HEK293 (cell line): Measurements from ENCODE around the gene YARS2.

ENCODE experiments used
- CTCF ChIA-PET: fragments of 350-600 bp; formaldehyde crosslinking; extraction: SDS; loops from one replicate; lab custom pipeline; 2021; ENCODE audit warnings: antibody characterized with exemption; lab: Yijun Ruan, JAX
- POLR2A ChIA-PET: fragments of 300-600 bp; formaldehyde crosslinking; extraction: SDS; loops from one replicate; lab custom pipeline; 2020; ENCODE audit warnings: antibody characterized with exemption, inconsistent platforms; lab: Yijun Ruan, JAX
- H3K27ac ChIP-seq: fragments of 200-500 bp; sonication (Bioruptor generic); 2 replicates; pipeline ENCODE4 v1.5.1; 2014; ENCODE audit warnings: low read depth, low read length, control low read depth, inconsistent platforms; ENCODE audit errors: extremely low read depth
- H3K36me3 ChIP-seq, 2 experiments: fragments of 200-500 bp in 1 of 2; sonication (Bioruptor generic) in 1 of 2; 1 replicate in 1 of 2; 2 replicates in 1 of 2; pipeline ENCODE4 v1.5.1; 2014 to 2017; ENCODE audit warnings: inconsistent platforms in 2 of 2, low read length in 2 of 2; ENCODE audit not compliant: control insufficient read depth in 2 of 2, insufficient read depth in 1 of 2
- H3K4me1 ChIP-seq: fragments of 200-500 bp; sonication (Bioruptor generic); 2 replicates; pipeline ENCODE4 v1.5.1; 2014; ENCODE audit warnings: mild to moderate bottlenecking, low read length, inconsistent platforms; ENCODE audit not compliant: control insufficient read depth, insufficient read depth
- H3K4me3 ChIP-seq: 2 replicates; pipeline ENCODE4 v1.5.1; 2011; ENCODE audit warnings: low read depth, mild to moderate bottlenecking, control low read depth, low read length, moderate library complexity
- H3K9me3 ChIP-seq: fragments of 200-500 bp; sonication (Bioruptor generic); 2 replicates; pipeline ENCODE4 v1.5.1; 2014; ENCODE audit warnings: low read depth, low read length, inconsistent platforms; ENCODE audit not compliant: control insufficient read depth, insufficient read depth
- BCL11B ChIP-seq: fragments of 450-650 bp; formaldehyde crosslinking; IDR thresholded peaks from 2 replicates; pipeline ENCODE4 v1.5.1; 2016; ENCODE audit warnings: low read depth, missing biosample characterization, missing genetic modification characterization
- GLIS2 ChIP-seq: fragments of 450-650 bp; formaldehyde crosslinking; IDR thresholded peaks from 2 replicates; pipeline ENCODE4 v1.5.1; 2016; ENCODE audit warnings: missing biosample characterization, missing genetic modification characterization
- OSR2 ChIP-seq: fragments of 450-650 bp; formaldehyde crosslinking; IDR thresholded peaks from 2 replicates; pipeline ENCODE4 v1.5.1; 2016; ENCODE audit warnings: missing biosample characterization, missing genetic modification characterization
- RBAK ChIP-seq: fragments of 450-650 bp; formaldehyde crosslinking; IDR thresholded peaks from 2 replicates; pipeline ENCODE4 v1.5.1; 2016; ENCODE audit warnings: missing biosample characterization, missing genetic modification characterization
- SCRT1 ChIP-seq: fragments of 450-650 bp; formaldehyde crosslinking; IDR thresholded peaks from 2 replicates; pipeline ENCODE4 v1.5.1; 2016; ENCODE audit warnings: missing biosample characterization, missing genetic modification characterization, borderline replicate concordance
- SP2 ChIP-seq: fragments of 450-650 bp; formaldehyde crosslinking; IDR thresholded peaks from 2 replicates; pipeline ENCODE4 v1.5.1; 2016; ENCODE audit warnings: missing biosample characterization, missing genetic modification characterization
- TCF7L2 ChIP-seq: IDR thresholded peaks from 2 replicates; pipeline ENCODE4 v1.6.1; 2011; ENCODE audit warnings: low read depth, mild to moderate bottlenecking, inconsistent platforms, low read length, moderate library complexity, borderline replicate concordance
- ZBTB17 ChIP-seq: fragments of 450-650 bp; formaldehyde crosslinking; IDR thresholded peaks from 2 replicates; pipeline ENCODE4 v1.5.1; 2016; ENCODE audit warnings: missing biosample characterization, missing genetic modification characterization
- ZBTB49 ChIP-seq: fragments of 450-650 bp; formaldehyde crosslinking; IDR thresholded peaks from 2 replicates; pipeline ENCODE4 v1.5.1; 2016; ENCODE audit warnings: missing biosample characterization, missing genetic modification characterization, low read depth
- ZNF133 ChIP-seq: fragments of 450-650 bp; formaldehyde crosslinking; IDR thresholded peaks from 2 replicates; pipeline ENCODE4 v1.5.1; 2016; ENCODE audit warnings: missing biosample characterization, missing genetic modification characterization
- ZNF157 ChIP-seq: fragments of 450-650 bp; formaldehyde crosslinking; IDR thresholded peaks from 2 replicates; pipeline ENCODE4 v1.5.1; 2016; ENCODE audit warnings: missing biosample characterization, missing genetic modification characterization
- ZNF16 ChIP-seq: fragments of 450-650 bp; formaldehyde crosslinking; IDR thresholded peaks from 2 replicates; pipeline ENCODE4 v1.5.1; 2016; ENCODE audit warnings: low read depth, missing biosample characterization, missing genetic modification characterization
- ZNF169 ChIP-seq: fragments of 450-650 bp; formaldehyde crosslinking; IDR thresholded peaks from 2 replicates; pipeline ENCODE4 v1.5.1; 2016; ENCODE audit warnings: missing biosample characterization, missing genetic modification characterization
- ZNF214 ChIP-seq: fragments of 450-650 bp; formaldehyde crosslinking; IDR thresholded peaks from 2 replicates; pipeline ENCODE4 v1.5.1; 2017; ENCODE audit warnings: missing biosample characterization, mild to moderate bottlenecking, missing genetic modification characterization, borderline replicate concordance
- ZNF221 ChIP-seq: fragments of 450-650 bp; formaldehyde crosslinking; IDR thresholded peaks from 2 replicates; pipeline ENCODE4 v1.5.1; 2017; ENCODE audit warnings: missing biosample characterization, missing genetic modification characterization, borderline replicate concordance
- ZNF366 ChIP-seq: fragments of 450-650 bp; formaldehyde crosslinking; conservative IDR thresholded peaks from 2 replicates; pipeline ENCODE4 v1.5.1; 2016; ENCODE audit warnings: missing biosample characterization, missing genetic modification characterization
- ZNF37A ChIP-seq: fragments of 450-650 bp; IDR thresholded peaks from 2 replicates; pipeline ENCODE4 v1.5.1; 2018; ENCODE audit warnings: missing biosample characterization, missing genetic modification characterization
- ZNF521 ChIP-seq: fragments of 450-650 bp; formaldehyde crosslinking; IDR thresholded peaks from 2 replicates; pipeline ENCODE4 v1.5.1; 2017; ENCODE audit warnings: missing biosample characterization, mild to moderate bottlenecking, missing genetic modification characterization
- ZNF610 ChIP-seq: fragments of 450-650 bp; formaldehyde crosslinking; IDR thresholded peaks from 2 replicates; pipeline ENCODE4 v1.5.1; 2016; ENCODE audit warnings: missing biosample characterization, missing genetic modification characterization, borderline replicate concordance
- ZNF645 ChIP-seq: fragments of 450-650 bp; formaldehyde crosslinking; IDR thresholded peaks from 2 replicates; pipeline ENCODE4; 2016; ENCODE audit warnings: missing biosample characterization, missing genetic modification characterization
- ZNF692 ChIP-seq: fragments of 450-650 bp; formaldehyde crosslinking; IDR thresholded peaks from 2 replicates; pipeline ENCODE4 v1.5.1; 2016; ENCODE audit warnings: missing biosample characterization, missing genetic modification characterization
- ZNF747 ChIP-seq: fragments of 450-650 bp; formaldehyde crosslinking; IDR thresholded peaks from 2 replicates; pipeline ENCODE4 v1.5.1; 2016; ENCODE audit warnings: missing biosample characterization, missing genetic modification characterization
- ZSCAN16 ChIP-seq: fragments of 450-650 bp; formaldehyde crosslinking; IDR thresholded peaks from 2 replicates; pipeline ENCODE4 v1.5.1; 2016; ENCODE audit warnings: missing biosample characterization, missing genetic modification characterization
- TF ChIP-seq, protein P1 (sequence below): fragments of 450-650 bp; formaldehyde crosslinking; IDR thresholded peaks from 2 replicates; pipeline ENCODE4 v1.5.1; 2016; ENCODE audit warnings: missing biosample characterization, missing genetic modification characterization
- TF ChIP-seq, protein P2 (sequence below): fragments of 450-650 bp; formaldehyde crosslinking; IDR thresholded peaks from 2 replicates; pipeline ENCODE4 v1.5.1; 2017; ENCODE audit warnings: missing biosample characterization, mild to moderate bottlenecking, missing genetic modification characterization, moderate library complexity

The YARS2 gene

GRCh38 chr12:32783029-32783428 is 27.3 kb upstream of the YARS2 start:
- H3K36me3 ChIP-seq: no peaks in the 10 kb centered on the region
- no peak overlapping the region for H3K27ac ChIP-seq
- no peaks in the 10 kb centered on the region for H3K9me3 ChIP-seq
- H3K4me1 ChIP-seq: no peaks in the 10 kb centered on the region
- H3K4me3 ChIP-seq: no peak overlapping the region
- ChIA-PET POLR2A (no interaction called here), CTCF (no interaction called here)
- TF ChIP-seq ZNF16 (tag by site-specific recombination) (no peak), ZNF645 (tag by site-specific recombination) (no peak), BCL11B (tag by site-specific recombination) (no peak), RBAK (tag by site-specific recombination) (no peak), ZNF214 (tag by site-specific recombination) (no peak), SCRT1 (tag by site-specific recombination) (no peak), ZNF37A (tag by site-specific recombination) (no peak), ZNF221 (tag by site-specific recombination) (no peak), ZNF521 (no peak), ZNF747 (tag by site-specific recombination) (no peak), ZBTB17 (tag by site-specific recombination) (no peak), ZBTB49 (no peak), ZNF610 (tag by site-specific recombination) (no peak), OSR2 (tag by site-specific recombination) (no peak), TCF7L2 (no peak)
- TF ChIP-seq, protein P1, sequence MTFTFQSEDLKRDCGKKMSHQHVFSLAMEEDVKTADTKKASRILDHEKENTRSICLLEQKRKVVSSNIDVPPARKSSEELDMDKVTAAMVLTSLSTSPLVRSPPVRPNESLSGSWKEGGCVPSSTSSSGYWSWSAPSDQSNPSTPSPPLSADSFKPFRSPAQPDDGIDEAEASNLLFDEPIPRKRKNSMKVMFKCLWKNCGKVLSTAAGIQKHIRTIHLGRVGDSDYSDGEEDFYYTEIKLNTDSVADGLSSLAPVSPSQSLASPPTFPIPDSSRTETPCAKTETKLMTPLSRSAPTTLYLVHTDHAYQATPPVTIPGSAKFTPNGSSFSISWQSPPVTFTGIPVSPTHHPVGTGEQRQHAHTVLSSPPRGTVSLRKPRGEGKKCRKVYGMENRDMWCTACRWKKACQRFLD (tag by site-specific recombination): no peak
- TF ChIP-seq, protein P2, sequence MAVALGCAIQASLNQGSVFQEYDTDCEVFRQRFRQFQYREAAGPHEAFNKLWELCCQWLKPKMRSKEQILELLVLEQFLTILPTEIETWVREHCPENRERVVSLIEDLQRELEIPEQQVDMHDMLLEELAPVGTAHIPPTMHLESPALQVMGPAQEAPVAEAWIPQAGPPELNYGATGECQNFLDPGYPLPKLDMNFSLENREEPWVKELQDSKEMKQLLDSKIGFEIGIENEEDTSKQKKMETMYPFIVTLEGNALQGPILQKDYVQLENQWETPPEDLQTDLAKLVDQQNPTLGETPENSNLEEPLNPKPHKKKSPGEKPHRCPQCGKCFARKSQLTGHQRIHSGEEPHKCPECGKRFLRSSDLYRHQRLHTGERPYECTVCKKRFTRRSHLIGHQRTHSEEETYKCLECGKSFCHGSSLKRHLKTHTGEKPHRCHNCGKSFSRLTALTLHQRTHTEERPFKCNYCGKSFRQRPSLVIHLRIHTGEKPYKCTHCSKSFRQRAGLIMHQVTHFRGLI (tag by site-specific recombination): no peak

DNA sequence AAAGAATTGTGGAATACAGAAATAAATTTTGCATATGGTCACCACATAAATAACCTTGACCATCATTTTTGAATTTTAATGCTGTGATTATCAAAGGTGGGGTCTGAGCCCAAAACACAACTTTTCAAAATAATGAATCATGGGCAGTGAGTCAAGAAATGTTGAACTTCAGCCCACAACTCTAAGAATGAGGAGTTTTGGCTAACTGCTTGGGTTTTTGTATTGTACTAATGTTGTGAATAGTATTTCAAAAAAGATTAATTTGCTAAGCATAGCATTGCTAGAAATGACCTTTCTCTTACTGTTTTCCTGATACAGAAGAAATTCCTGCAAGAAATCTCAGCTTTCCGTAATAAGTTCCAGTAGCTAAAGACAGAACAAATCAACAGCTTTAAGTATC is 24.4 kb upstream of the YARS2 start:
- CTCF ChIA-PET: interaction anchor here (0.7 kb wide), 1 partner anchor 40 kb away, joined by 3 read pairs; no protein-coding TSS in a partner anchor
- Histone ChIP-seq H3K27ac (no peak overlapping the region), H3K4me1 (no peaks in the 10 kb centered on the region), H3K9me3 (no peaks in the 10 kb centered on the region), H3K4me3 (no peak overlapping the region), H3K36me3 (no peaks in the 10 kb centered on the region)
- TF ChIP-seq ZNF366 (tag by site-specific recombination) (no peak), ZNF133 (tag by site-specific recombination) (no peak), BCL11B (tag by site-specific recombination) (no peak), ZNF692 (no peak), ZNF157 (no peak), GLIS2 (tag by site-specific recombination) (no peak), ZSCAN16 (tag by site-specific recombination) (no peak), SP2 (tag by site-specific recombination) (no peak), ZNF169 (tag by site-specific recombination) (no peak)
- POLR2A ChIA-PET: no interaction called here
